DOHH2 (cell line): Measurements from ENCODE around the gene HERC5.

Experiments used
- EZH2phosphoT487 ChIP-seq: fragments of 200-600 bp; sonication (generic); IDR thresholded peaks from 2 replicates; pipeline ENCODE4 v1.6.1; 2017; ENCODE audit warnings: borderline replicate concordance, mild to moderate bottlenecking, antibody characterized with exemption, low read length, moderate library complexity, mixed read lengths
- TF ChIP-seq, protein P1 (sequence below): fragments of 200-600 bp; sonication (generic); IDR thresholded peaks from one replicate; pipeline ENCODE4 v1.5.1; 2014; ENCODE audit warnings: antibody characterized with exemption, mild to moderate bottlenecking, low read depth, low read length; ENCODE audit not compliant: poor library complexity, severe bottlenecking

- TF ChIP-seq, protein P1, sequence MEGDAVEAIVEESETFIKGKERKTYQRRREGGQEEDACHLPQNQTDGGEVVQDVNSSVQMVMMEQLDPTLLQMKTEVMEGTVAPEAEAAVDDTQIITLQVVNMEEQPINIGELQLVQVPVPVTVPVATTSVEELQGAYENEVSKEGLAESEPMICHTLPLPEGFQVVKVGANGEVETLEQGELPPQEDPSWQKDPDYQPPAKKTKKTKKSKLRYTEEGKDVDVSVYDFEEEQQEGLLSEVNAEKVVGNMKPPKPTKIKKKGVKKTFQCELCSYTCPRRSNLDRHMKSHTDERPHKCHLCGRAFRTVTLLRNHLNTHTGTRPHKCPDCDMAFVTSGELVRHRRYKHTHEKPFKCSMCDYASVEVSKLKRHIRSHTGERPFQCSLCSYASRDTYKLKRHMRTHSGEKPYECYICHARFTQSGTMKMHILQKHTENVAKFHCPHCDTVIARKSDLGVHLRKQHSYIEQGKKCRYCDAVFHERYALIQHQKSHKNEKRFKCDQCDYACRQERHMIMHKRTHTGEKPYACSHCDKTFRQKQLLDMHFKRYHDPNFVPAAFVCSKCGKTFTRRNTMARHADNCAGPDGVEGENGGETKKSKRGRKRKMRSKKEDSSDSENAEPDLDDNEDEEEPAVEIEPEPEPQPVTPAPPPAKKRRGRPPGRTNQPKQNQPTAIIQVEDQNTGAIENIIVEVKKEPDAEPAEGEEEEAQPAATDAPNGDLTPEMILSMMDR: no peak
- no peak for TF ChIP-seq EZH2phosphoT487
Observed at GRCh38 chr4:88440146-88440545, 16.8 kb upstream of the HERC5 start.
